ENCODE data around the gene CCIN. TPM values are rescaled to one million over a fixed set of nuclear protein-coding genes. Genes with fewer than 3 reads are reported as not detected.
A peak's percentile ranks its signal among the peaks of the same experiment; 100 is the strongest.
"Not testable (repeated sequence)": the region's sequence is repeated elsewhere in the genome, so short reads cannot be mapped to it uniquely, and the experiment has no call there.

CCIN gene
- total RNA-seq, 1 experiment from 2014 or later: 0.17 TPM

DNA sequence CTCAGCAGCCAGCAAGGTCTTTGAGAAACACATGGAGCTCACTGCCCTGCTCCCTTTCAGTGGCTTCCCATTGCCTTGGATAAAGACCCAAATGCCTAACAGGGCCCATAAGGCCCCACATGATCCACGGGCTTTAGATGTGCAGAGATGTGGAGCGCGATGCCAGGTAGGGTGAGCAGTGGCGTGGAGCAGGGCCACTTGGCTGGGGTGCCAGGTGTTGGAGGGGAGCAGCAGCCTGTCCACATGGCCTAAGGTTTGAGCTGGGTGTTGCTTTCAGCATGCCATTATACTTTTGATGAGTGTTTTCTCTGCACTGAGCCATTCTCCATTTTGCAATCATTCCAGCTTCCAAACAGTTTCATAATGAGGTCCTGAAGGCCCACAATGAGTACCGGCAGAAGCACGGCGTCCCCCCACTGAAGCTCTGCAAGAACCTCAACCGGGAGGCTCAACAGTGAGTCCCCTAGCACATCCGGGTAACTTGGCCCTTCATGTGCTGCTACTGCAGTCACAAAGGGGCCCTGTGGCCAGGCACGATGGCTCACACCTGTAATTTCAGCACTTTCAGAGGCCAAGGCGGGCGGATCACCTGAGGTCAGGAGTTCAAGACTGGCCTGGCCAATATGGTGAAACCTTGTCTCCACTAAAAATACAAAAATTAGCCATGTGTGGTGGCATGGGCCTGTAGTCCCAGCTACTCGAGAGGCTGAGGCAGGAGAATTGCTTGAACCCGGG lies 21.6 kb upstream of the CCIN start:
- H3K4me3 ChIP-seq (ENCODE audit: insufficient read depth, low read depth, low read length): no peak overlapping the region
- no peaks in the 10 kb centered on the region for H3K27me3 ChIP-seq (ENCODE audit: control insufficient read depth, insufficient read depth, low read length)
- no peak for DNase-seq
- no peaks in the 10 kb centered on the region; the same call in 1 of the 2 replicates for H3K36me3 ChIP-seq (replicated peaks; ENCODE audit: control insufficient read depth, insufficient read depth, low read length)

DNA sequence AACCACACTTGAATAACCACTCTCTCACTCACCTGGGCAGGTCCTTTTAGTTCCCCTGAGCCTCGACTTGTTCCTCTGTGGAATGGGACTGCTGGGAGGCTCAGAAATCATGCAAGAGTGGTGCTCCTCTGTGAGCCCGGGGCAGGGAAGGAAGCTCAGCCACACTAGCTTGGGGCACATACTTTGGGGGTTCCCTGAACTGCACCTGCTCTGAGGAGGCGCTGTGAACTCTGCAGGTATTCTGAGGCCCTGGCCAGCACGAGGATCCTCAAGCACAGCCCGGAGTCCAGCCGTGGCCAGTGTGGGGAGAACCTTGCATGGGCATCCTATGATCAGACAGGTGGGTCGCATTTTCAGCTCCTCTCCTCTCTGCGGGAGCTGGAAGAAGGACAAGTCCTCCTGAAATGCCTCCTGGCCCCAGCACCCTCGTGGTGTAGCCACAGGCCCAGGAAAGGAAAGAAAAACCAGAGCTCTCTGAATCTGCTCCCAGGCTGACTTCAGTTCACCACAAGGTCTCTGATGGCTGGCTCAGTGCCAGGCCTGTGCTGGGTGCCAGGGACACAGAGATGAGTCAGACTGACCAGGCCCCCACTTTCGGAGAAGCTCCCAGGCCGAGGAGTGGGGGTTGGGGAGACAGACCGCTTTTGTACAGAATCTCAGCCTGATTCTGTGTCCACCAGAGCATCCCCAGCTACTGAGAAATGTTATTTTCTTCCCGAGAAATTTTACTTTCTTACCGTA lies 20.7 kb upstream of the CCIN start:
- no peaks in the 10 kb centered on the region; the same call in 1 of the 2 replicates for H3K36me3 ChIP-seq (replicated peaks; ENCODE audit: control insufficient read depth, insufficient read depth, low read length)
- H3K4me3 ChIP-seq (ENCODE audit: insufficient read depth, low read depth, low read length): no peak overlapping the region
- no peak for DNase-seq
- no peaks in the 10 kb centered on the region for H3K27me3 ChIP-seq (ENCODE audit: control insufficient read depth, insufficient read depth, low read length)

DNA sequence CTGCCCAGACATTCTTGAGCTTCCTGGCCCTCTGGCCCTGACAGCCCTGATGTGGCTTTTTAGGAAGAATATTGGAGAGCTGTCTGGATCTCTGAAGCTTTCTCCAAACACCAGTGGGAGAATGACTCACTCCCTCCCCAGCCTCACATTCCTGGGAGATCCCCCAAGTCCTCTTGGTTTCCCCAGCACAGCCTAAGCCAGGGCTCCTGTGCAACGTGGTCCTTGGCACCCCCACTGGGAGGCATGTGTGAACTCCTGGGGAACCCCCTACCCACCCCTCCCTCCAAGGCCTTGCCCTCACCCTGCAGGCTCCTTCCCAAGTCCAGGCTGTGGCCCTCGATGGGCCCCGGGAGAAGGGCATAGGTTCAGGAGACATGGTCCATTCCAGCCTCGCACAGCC lies 20.0 kb upstream of the CCIN start:
- peak; percentile 32 for DNase-seq

DNA sequence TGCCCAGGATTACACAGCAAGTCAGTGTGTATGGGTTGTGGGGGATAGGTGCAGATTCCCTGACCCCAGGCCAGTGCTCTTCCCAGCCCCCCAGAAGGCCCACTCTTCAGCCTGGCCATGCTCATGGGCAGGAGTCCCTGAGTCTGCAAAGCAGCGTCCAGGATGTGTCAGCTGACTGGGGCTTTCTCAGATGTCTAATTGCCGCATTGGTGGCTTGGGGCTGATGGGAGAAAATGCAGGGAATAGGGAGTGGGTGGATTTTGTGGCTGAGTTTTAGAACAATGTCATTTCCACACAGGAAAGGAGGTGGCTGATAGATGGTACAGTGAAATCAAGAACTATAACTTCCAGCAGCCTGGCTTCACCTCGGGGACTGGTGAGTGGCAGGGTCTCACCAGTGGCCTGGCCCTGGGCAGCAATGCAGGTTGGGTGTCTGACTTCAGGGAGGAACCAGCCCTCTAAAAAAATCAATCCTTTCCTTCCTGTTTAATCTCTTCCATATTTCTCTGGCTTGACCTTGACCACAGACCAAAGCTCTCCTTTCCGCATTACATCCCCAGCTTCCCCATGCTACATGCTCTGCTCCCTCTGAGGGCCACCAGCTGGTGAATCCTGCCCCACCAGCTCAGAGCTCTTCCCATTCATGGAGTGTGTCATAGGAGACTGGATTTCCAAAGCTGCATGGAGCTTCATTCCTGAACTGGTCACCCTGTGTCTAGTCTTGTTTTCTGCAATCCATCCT lies 18.4 kb upstream of the CCIN start:
- no peaks in the 10 kb centered on the region; the same call in 1 of the 2 replicates for H3K36me3 ChIP-seq (replicated peaks; ENCODE audit: control insufficient read depth, insufficient read depth, low read length)
- no peak for DNase-seq
- H3K27me3 ChIP-seq (ENCODE audit: control insufficient read depth, insufficient read depth, low read length): no peaks in the 10 kb centered on the region
- no peak overlapping the region for H3K4me3 ChIP-seq (ENCODE audit: insufficient read depth, low read depth, low read length)

More for the DNA sequence above, 20.0 kb upstream of the CCIN start:
- Histone ChIP-seq H3K36me3 (replicated peaks; ENCODE audit: control insufficient read depth, insufficient read depth, low read length) (no peaks in the 10 kb centered on the region; the same call in 1 of the 2 replicates), H3K27me3 (ENCODE audit: control insufficient read depth, insufficient read depth, low read length) (no peaks in the 10 kb centered on the region), H3K4me3 (ENCODE audit: insufficient read depth, low read depth, low read length) (no peak overlapping the region)

DNA sequence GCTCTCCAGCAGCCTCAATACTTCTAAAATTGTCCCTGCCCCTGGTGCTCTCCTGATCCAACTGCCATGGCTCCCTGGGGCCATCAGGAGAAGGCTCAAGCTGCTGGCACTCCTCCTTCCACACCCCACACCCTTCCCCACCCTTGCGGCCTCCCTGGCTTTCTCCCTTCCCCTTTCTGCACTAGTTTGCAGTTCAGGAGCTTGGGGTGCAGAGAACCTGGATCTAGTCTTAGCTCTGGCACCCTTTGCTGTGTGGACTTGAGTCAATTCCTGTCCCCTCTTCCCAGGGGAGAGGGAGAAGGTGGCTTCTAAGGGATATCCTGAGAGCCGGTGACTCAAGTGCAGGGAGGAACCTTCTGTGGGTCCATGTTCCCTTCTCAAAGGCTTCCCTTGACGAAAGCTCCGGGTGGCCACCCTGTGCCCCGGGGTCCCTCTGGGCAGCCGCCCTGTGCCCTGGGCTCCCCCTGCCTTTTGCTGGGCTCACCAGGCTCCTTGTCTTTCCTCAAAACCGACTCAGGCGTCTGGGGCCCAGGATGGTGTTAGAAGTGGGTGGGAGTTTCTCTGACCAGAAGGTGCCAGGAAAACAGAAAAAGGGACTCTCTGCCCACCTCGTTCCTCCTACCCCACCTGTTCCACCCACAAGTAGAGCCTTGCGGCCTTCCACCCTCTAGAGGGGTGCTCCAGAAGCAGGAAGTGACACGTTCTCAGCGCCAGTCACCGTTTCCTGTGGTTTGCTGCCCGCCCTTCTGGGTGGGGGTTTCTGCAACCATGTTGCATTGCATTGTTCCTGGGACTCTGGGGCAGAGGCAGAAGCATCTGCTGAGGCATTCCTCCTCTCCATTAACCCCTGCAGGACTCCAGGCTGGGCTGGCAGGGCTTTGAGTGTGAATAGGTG lies 17.6 kb upstream of the CCIN start:
- H3K4me3 ChIP-seq (ENCODE audit: insufficient read depth, low read depth, low read length): no peak overlapping the region
- H3K27me3 ChIP-seq (ENCODE audit: control insufficient read depth, insufficient read depth, low read length): no peaks in the 10 kb centered on the region
- DNase-seq: no peak
- no peaks in the 10 kb centered on the region; the same call in 1 of the 2 replicates for H3K36me3 ChIP-seq (replicated peaks; ENCODE audit: control insufficient read depth, insufficient read depth, low read length)

DNA sequence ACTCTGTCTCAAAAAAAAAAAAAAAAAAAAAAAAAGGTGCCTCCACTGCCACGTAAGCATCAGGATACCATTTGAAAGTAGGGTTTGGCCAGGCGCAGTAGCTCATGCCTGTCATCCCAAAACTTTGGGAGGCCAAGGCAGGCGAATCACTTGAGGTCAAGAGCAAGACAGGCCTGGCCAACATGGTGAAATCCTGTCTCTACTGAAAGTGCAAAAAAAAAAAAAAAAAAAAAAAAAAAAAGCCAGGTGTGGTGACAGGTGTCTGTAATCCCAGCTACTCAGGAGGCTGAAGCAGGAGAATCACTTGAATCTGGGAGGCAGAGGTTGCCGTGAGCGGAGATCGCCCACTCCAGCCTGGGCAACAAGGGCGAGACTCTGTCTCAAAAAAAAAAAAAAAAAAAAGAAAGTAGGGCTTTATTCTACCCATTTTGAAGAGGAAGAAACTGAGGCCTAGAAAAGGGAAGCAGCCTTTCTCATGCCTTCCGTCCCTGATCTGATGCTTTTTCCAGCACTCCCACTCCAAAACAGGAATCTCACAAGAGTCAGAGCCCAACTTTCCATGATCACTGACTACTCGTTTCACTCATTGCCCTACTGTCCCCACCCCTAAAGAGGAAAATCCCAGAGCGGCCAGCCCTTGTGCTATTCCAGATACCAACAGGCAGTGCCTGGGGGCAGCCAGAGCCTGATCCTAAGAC lies 16.3 kb upstream of the CCIN start:
- DNase-seq: peak; percentile 14
- H3K36me3 ChIP-seq (replicated peaks; ENCODE audit: control insufficient read depth, insufficient read depth, low read length): no peaks in the 10 kb centered on the region; the same call in 1 of the 2 replicates
- H3K4me3 ChIP-seq (ENCODE audit: insufficient read depth, low read depth, low read length): no peak overlapping the region
- no peaks in the 10 kb centered on the region for H3K27me3 ChIP-seq (ENCODE audit: control insufficient read depth, insufficient read depth, low read length)

DNA sequence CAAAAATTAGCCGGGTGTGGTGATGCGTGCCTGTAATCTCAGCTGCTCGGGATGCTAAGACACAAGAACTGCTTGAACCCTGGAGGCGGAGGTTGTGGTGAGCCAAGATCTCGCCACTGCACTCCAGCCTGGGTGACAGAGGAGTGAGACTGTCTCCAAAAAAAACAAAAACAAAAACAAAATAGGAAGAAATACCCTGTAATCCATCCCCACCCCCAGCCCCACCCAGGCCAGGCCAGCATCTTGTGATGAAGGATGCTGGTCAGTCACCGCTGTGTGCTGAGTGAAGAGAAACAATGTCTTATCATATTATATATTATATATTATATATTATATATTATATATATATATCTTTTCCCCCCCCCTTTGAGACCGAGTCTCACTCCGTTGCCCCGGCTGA lies 15.4 kb upstream of the CCIN start:
- H3K36me3 ChIP-seq (replicated peaks; ENCODE audit: control insufficient read depth, insufficient read depth, low read length): no peaks in the 10 kb centered on the region
- DNase-seq: no peak
- no peak overlapping the region for H3K4me3 ChIP-seq (ENCODE audit: insufficient read depth, low read depth, low read length)
- no peaks in the 10 kb centered on the region for H3K27me3 ChIP-seq (ENCODE audit: control insufficient read depth, insufficient read depth, low read length)

DNA sequence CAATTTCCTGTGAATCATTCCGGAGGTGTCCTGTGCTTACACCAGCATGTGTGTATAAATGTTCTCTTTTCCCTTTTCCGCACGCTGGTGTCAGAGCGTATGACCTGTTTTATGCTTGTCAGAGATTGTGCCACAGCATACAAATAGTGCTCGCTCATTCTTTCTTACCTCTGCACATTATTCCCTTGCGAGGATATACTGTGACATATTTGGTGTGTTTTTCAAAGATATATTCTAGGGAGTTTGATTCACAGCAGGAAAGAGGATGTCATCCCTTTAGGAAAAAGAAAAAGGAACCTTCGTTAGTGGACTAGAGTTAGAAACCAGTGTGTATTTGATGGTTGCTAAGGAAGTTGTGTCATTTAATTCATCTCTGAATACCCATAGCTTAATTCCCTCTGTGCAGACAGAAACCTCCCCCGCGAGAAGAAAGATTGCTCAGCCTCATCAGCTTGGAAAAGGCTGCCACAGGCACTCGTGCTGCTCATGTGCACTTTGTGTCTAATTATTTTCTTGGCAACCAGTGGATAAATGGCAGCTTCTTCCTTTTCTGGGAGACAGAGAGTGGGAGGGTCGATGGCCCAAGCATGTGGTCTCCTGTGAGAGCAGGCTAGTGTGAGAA lies 14.7 kb upstream of the CCIN start:
- Histone ChIP-seq H3K4me3 (ENCODE audit: insufficient read depth, low read depth, low read length) (no peak overlapping the region), H3K27me3 (ENCODE audit: control insufficient read depth, insufficient read depth, low read length) (no peaks in the 10 kb centered on the region), H3K36me3 (replicated peaks; ENCODE audit: control insufficient read depth, insufficient read depth, low read length) (no peaks in the 10 kb centered on the region)
- peak; percentile 7 for DNase-seq

DNA sequence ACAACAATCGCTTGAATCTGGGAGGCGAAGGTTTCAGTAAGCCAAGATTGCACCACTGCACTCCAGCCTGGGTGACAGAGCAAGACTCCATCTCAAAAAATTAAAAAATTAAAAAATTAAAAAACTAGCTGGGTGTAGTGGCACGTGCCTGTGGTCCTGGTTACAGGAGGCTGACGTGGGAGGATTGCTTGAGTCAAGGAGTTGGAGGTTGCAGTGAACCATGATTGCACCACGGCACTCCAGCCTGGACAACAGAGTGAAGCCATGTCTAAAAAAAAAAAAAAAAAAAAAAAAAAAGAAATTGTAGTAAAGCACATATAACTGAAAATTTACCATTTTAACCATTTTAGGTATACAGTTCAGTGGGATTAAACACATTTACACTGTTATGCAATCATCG lies 13.1 kb upstream of the CCIN start:
- Histone ChIP-seq H3K27me3 (ENCODE audit: control insufficient read depth, insufficient read depth, low read length) (no peaks in the 10 kb centered on the region), H3K4me3 (ENCODE audit: insufficient read depth, low read depth, low read length) (no peak overlapping the region), H3K36me3 (replicated peaks; ENCODE audit: control insufficient read depth, insufficient read depth, low read length) (no peaks in the 10 kb centered on the region)
- no peak for DNase-seq

DNA sequence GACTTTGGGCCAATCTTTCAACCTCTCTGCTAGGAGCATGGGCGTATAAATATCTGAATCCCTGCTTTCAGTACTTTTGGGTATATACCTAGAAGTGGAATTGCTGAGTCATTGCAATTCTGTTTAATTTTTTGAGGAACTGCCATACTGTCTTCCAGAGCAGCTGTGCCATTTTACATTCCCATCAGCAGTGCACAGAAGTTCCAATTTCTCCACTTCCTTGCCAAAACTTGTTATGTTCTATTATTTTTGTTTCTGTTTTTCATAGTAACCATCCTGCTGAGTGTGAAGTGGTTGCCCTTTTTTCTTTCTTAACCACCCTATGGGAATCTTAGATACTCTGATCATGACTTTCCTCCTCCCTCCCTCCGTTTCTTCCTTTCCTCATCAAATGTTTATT lies 11.1 kb upstream of the CCIN start:
- Histone ChIP-seq H3K27me3 (ENCODE audit: control insufficient read depth, insufficient read depth, low read length) (no peaks in the 10 kb centered on the region), H3K36me3 (replicated peaks; ENCODE audit: control insufficient read depth, insufficient read depth, low read length) (no peaks in the 10 kb centered on the region), H3K4me3 (ENCODE audit: insufficient read depth, low read depth, low read length) (no peak overlapping the region)
- DNase-seq: no peak

DNA sequence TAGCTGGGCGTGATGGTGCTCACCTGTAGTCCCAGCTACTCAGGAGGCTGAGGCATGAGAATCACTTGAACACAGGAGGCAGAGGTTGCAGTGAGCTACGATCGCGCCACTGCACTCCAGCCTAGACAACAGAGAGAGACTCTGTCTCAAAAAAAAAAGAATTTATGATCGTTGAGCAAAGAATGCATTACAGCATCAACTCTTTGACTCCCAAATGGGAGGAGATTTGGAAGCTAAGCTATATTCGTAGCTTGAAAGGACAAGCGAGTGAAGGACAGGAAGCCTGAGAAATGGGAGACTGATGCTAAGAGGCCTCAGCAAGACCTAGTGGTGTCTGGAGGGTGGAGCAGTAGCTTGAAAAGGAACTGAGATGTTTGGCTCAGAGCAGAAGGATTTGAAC lies 10.3 kb upstream of the CCIN start:
- DNase-seq: no peak
- Histone ChIP-seq H3K27me3 (ENCODE audit: control insufficient read depth, insufficient read depth, low read length) (no peaks in the 10 kb centered on the region), H3K4me3 (ENCODE audit: insufficient read depth, low read depth, low read length) (no peak overlapping the region), H3K36me3 (replicated peaks; ENCODE audit: control insufficient read depth, insufficient read depth, low read length) (no peaks in the 10 kb centered on the region)

DNA sequence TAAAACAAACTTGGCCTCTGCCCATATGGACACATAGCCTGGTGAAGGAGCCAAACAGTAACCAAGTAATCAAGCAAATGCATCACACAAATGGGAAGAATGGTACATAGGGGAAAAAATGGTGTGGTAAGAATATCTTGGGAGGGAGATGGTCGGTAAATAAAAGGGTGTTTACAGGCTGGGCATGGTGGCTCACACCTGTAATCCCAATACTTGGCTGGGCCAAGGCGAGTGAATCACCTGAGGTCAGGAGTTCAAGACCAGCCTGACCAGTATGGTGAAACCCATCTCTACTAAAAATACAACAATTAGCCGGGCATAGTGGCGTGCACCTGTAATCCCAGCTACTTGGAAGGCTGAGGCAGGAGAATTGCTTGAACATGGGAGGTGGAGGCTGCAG lies 9.7 kb upstream of the CCIN start:
- not testable (repeated sequence) for H3K27me3 ChIP-seq (ENCODE audit: control insufficient read depth, insufficient read depth, low read length); H3K4me3 ChIP-seq (ENCODE audit: insufficient read depth, low read depth, low read length); DNase-seq; H3K36me3 ChIP-seq (replicated peaks; ENCODE audit: control insufficient read depth, insufficient read depth, low read length)

DNA sequence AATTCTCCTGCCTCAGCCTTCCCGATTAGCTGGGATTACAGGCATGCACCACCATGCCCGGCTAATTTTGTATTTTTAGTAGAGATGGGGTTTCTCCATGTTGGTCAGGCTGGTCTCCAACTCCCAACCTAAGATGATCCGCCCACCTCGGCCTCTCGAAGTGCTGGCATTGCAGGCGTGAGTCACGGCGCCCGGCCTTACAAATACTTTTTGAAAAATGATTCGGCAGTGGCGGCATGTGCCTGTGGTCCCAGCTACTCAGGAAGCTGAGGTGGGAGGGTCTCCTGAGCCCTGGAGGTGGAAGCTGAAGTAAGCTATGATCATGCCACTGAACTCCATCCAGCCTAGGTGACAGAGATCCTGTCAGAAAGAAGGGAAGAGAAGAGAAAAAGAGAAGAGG lies 9.1 kb upstream of the CCIN start:
- not testable (repeated sequence) for H3K36me3 ChIP-seq (replicated peaks; ENCODE audit: control insufficient read depth, insufficient read depth, low read length); DNase-seq; H3K4me3 ChIP-seq (ENCODE audit: insufficient read depth, low read depth, low read length); H3K27me3 ChIP-seq (ENCODE audit: control insufficient read depth, insufficient read depth, low read length)
